Testis (tissue), 3 donors: ENCODE measurements around the gene HUS1B. TPM values are rescaled to one million over a fixed set of nuclear protein-coding genes. Genes with fewer than 3 reads are reported as not detected.

Experiments
- DNase-seq: peaks from one replicate; pipeline ENCODE4 v3.0.0-alpha.2; 2019
- H3K27ac ChIP-seq, 2 donors: fragments of 200-600 bp; sonication (generic); one replicate each; pipeline ENCODE4 v1.5.1; 2019
- H3K27me3 ChIP-seq: fragments of 200-600 bp; sonication (generic); one replicate; pipeline ENCODE4 v1.5.1; 2019
- H3K36me3 ChIP-seq: fragments of 200-600 bp; sonication (generic); one replicate; pipeline ENCODE4 v1.5.1; 2017; ENCODE audit warnings: low read depth; ENCODE audit errors: missing control alignments
- H3K4me1 ChIP-seq: fragments of 200-600 bp; sonication (generic); one replicate; pipeline ENCODE4 v1.5.1; 2019
- H3K4me3 ChIP-seq, 2 donors: fragments of 200-600 bp; sonication (generic); one replicate each; pipeline ENCODE4 v1.5.1; 2017 to 2019
- H3K9me3 ChIP-seq: fragments of 200-600 bp; sonication (generic); one replicate; pipeline ENCODE4 v1.5.1; 2017
- POLR2A ChIP-seq: fragments of 450-650 bp; IDR thresholded peaks from one replicate; pipeline ENCODE4 v1.6.1; 2017; ENCODE audit warnings: antibody characterized with exemption, mild to moderate bottlenecking, moderate library complexity
- WGBS, 2 donors: methylation state at CpG; one replicate each; pipeline ENCODE4 v1.1.5; 2018; 5-methylcytosine and 5-hydroxymethylcytosine counted together
- intact Hi-C: fragments of 100-400 bp; cut with DNase I; formaldehyde crosslinking; loops from one replicate; pipeline ENCODE4 v1.15.1; 2023; ENCODE audit warnings: low total_unique reads
- polyA plus RNA-seq: library from polyadenylated mRNA; stranded (reverse); fragments of 350-450 nt; fragmentation: Illumina TruSeq; extraction: RNeasy Lipid Tissue Mini Kit (QIAGEN cat#74804); gene quantifications from one replicate; pipeline ENCODE4 v1.2.3, GENCODE V29; 2014; ENCODE audit warnings: low read depth, low replicate concordance; ENCODE audit not compliant: insufficient read depth
- total RNA-seq, 2 donors: library from RNA; depleted of rRNA; stranded (reverse); fragments of >200 nt; gene quantifications; one replicate each; pipeline ENCODE4 v1.2.3, GENCODE V29; 2016
- TF ChIP-seq, protein P1 (sequence below), 3 experiments: fragments of 450-650 bp in 2 of 3; fragments of 200-600 bp in 1 of 3; sonication (generic) in 1 of 3; IDR thresholded peaks; one replicate each; pipeline ENCODE4 v1.5.1; 2016 to 2019; ENCODE audit warnings: antibody characterized with exemption in 3 of 3, mild to moderate bottlenecking in 2 of 3, moderate library complexity in 1 of 3

Gene HUS1B
- total and polyA plus RNA-seq, 3 donors from 2014 or later, result 1.3 to 13.5 (median 8.9) TPM

GRCh38 chr6:620950-621349, 36.0 kb downstream of the HUS1B start:
- Histone ChIP-seq H3K4me3 (no peak overlapping the region), H3K27me3 (no peaks in the 10 kb centered on the region), H3K27ac (no peak overlapping the region), H3K9me3 (no peaks in the 10 kb centered on the region), H3K4me1 (no peaks in the 10 kb centered on the region), H3K36me3 (no peaks in the 10 kb centered on the region)
- intact Hi-C loops, result no loop called here
- DNase-seq, result no peak
- WGBS, 2 donors, result 88 to 94% methylated on average over 4 of the region's 4 CpGs
- TF ChIP-seq, protein P1, sequence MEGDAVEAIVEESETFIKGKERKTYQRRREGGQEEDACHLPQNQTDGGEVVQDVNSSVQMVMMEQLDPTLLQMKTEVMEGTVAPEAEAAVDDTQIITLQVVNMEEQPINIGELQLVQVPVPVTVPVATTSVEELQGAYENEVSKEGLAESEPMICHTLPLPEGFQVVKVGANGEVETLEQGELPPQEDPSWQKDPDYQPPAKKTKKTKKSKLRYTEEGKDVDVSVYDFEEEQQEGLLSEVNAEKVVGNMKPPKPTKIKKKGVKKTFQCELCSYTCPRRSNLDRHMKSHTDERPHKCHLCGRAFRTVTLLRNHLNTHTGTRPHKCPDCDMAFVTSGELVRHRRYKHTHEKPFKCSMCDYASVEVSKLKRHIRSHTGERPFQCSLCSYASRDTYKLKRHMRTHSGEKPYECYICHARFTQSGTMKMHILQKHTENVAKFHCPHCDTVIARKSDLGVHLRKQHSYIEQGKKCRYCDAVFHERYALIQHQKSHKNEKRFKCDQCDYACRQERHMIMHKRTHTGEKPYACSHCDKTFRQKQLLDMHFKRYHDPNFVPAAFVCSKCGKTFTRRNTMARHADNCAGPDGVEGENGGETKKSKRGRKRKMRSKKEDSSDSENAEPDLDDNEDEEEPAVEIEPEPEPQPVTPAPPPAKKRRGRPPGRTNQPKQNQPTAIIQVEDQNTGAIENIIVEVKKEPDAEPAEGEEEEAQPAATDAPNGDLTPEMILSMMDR (IDR thresholded peaks at IDR 0.05), result no peak
- no peak for TF ChIP-seq POLR2A

DNA sequence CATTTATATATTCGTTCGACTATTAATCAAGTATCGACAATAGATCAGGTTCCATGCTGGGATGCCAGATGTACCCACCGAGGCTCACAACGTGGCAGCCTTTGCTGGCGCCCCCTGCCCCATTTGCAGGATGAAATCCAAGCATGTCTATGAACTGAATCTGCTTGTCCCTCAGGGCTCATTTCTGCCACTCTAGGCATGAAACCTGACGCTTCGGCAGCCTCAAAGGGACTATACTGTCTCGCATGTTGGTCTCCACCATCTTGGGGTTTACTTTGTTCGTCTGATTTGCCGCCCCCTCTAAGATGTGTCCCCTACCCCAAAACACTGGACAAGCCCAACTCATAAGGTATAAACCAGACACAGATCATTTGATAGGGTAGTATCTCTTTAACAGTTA, 36.7 kb downstream of the HUS1B start:
- Histone ChIP-seq H3K4me1 (no peaks in the 10 kb centered on the region), H3K9me3 (no peaks in the 10 kb centered on the region), H3K27ac (no peak overlapping the region), H3K36me3 (no peaks in the 10 kb centered on the region), H3K27me3 (no peaks in the 10 kb centered on the region), H3K4me3 (no peak overlapping the region)
- 96 to 97% methylated on average over 11 of the region's 11 CpGs for WGBS, 2 donors
- no peak for TF ChIP-seq POLR2A
- TF ChIP-seq, protein P1 (IDR thresholded peaks at IDR 0.05), result no peak
- intact Hi-C loops, result no loop called here
- DNase-seq, result no peak

DNA sequence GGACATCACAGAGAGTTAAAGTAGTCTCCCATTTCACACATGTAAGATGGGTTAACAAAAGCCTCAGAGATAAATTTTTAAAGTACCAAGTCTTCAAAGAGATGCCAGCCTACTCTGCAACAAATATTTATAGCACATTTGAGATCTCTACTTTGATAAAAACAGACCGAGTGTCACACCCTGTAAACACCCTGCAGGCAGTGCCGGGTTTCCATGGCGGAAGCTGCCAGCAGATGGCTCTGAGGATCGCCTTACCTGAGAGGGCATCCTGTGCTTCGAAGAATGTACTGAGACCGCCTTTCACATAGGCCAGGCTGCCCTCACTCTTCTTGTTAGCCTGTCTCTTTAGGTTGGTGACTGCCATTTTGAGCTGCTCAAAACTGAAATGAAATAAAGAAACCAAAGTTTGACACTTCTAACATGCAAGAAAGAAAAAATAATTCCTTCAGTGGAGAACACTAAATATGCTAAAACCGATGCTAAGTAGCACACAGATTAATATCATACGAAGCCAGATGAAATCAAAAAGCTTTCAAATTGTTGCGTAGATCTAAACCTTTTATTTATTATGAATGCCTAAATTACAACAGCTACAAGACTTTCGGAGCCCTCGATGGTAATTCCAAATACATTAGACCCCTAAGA, 39.3 kb downstream of the HUS1B start:
- intact Hi-C loops, result no loop called here
- no peak for TF ChIP-seq POLR2A
- TF ChIP-seq, protein P1 (IDR thresholded peaks at IDR 0.05), result no peak
- H3K27ac ChIP-seq, result no peak overlapping the region
- no peaks in the 10 kb centered on the region for H3K27me3 ChIP-seq
- H3K4me3 ChIP-seq, result no peak overlapping the region
- H3K36me3 ChIP-seq, result no peaks in the 10 kb centered on the region
- H3K4me1 ChIP-seq, result no peaks in the 10 kb centered on the region
- H3K9me3 ChIP-seq, result no peaks in the 10 kb centered on the region
- no peak for DNase-seq
- WGBS, 2 donors, result 91 to 92% methylated on average over 11 of the region's 11 CpGs

DNA sequence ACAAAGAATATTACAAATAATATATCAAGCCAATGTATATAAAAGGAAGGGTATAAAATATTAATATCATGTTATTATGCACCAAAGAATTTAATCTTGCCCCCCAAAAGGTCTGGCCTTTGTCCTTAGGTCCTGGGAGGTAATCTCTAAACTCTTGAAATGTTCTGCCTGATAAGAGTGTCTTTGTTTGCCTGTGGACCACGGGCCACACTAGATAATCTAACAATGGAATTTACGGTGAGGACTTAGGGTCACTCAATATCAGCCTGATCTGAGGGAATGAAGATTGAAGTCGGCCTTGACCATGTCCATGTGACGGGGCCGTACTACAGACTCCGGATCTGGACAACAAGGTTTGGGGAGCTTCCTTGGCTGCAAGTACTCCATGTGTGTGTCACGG, 42.9 kb downstream of the HUS1B start:
- intact Hi-C loops, result no loop called here
- Histone ChIP-seq H3K27ac (no peak overlapping the region), H3K4me3 (no peak overlapping the region), H3K9me3 (no peaks in the 10 kb centered on the region), H3K36me3 (no peaks in the 10 kb centered on the region), H3K4me1 (no peaks in the 10 kb centered on the region), H3K27me3 (no peaks in the 10 kb centered on the region)
- no peak for DNase-seq
- WGBS, 2 donors, result 68 to 89% methylated on average over 7 of the region's 7 CpGs
- no peak for TF ChIP-seq POLR2A

GRCh38 chr6:611928-612327, 45.0 kb downstream of the HUS1B start:
- Histone ChIP-seq H3K4me1 (no peaks in the 10 kb centered on the region), H3K27ac (no peak overlapping the region), H3K9me3 (no peaks in the 10 kb centered on the region), H3K4me3 (no peak overlapping the region), H3K36me3 (no peaks in the 10 kb centered on the region), H3K27me3 (no peaks in the 10 kb centered on the region)
- TF ChIP-seq POLR2A, result no peak
- TF ChIP-seq, protein P1 (IDR thresholded peaks at IDR 0.05), result no peak
- WGBS, 2 donors, result 68 to 69% methylated on average over 4 of the region's 4 CpGs
- intact Hi-C loops, result no loop called here
- DNase-seq, result no peak
